HepG2 (cell line): ENCODE data around the gene MGMT. TPM values are rescaled to one million over a fixed set of nuclear protein-coding genes. Genes with fewer than 3 reads are reported as not detected.

ENCODE experiments used
- ARNT2 ChIP-seq: sonication (generic); formaldehyde crosslinking; IDR thresholded peaks from 2 replicates; pipeline ENCODE4 v1.8.0; 2022; ENCODE audit warnings: mild to moderate bottlenecking, low read depth, missing genetic modification reagents, moderate library complexity
- BORCS8-MEF2B ChIP-seq: sonication (generic); formaldehyde crosslinking; IDR thresholded peaks from 2 replicates; pipeline ENCODE4 v1.8.0; 2022; ENCODE audit warnings: mild to moderate bottlenecking, missing genetic modification reagents
- GATA4 ChIP-seq: sonication (generic); IDR thresholded peaks from 2 replicates; pipeline ENCODE4 v1.6.1; 2016; ENCODE audit warnings: antibody characterized with exemption, low read depth, borderline replicate concordance
- KAT2B ChIP-seq: fragments of 150-350 bp; IDR thresholded peaks from 2 replicates; pipeline ENCODE4 v1.6.1; 2014; ENCODE audit warnings: low read depth, low read length, borderline replicate concordance
- KLF16 ChIP-seq, 2 experiments: sonication (generic) in 1 of 2; formaldehyde crosslinking in 1 of 2; IDR thresholded peaks; 2 replicates each; pipeline versions ENCODE4 v1.6.1 to v1.8.0; 2016 to 2023; ENCODE audit warnings: missing genetic modification reagents in 2 of 2, missing compliant biosample characterization in 1 of 2
- MAFK ChIP-seq, 2 experiments: IDR thresholded peaks in 1 of 2; conservative IDR thresholded peaks in 1 of 2; 2 replicates each; pipeline ENCODE4 v1.6.1; 2011; ENCODE audit warnings: improper control_type of control experiment in 2 of 2, low read length in 2 of 2
- NCOA2 ChIP-seq: sonication (generic); formaldehyde crosslinking; IDR thresholded peaks from 2 replicates; pipeline ENCODE4 v1.8.0; 2022; ENCODE audit warnings: inconsistent platforms
- POLR2A ChIP-seq, 2 experiments: IDR thresholded peaks; 2 replicates each; pipeline ENCODE4 v1.6.1; 2011; ENCODE audit warnings: low read depth in 2 of 2, low read length in 2 of 2, mild to moderate bottlenecking in 1 of 2, moderate library complexity in 1 of 2; ENCODE audit not compliant: insufficient read depth in 1 of 2
- ZNF101 ChIP-seq: sonication (generic); formaldehyde crosslinking; IDR thresholded peaks from 2 replicates; pipeline ENCODE4 v1.4.0; 2020; ENCODE audit warnings: mild to moderate bottlenecking, low read depth, missing genetic modification reagents, borderline replicate concordance
- ZNF407 ChIP-seq: sonication (generic); formaldehyde crosslinking; IDR thresholded peaks from one replicate; pipeline ENCODE4 v1.5.1; 2020; ENCODE audit warnings: mild to moderate bottlenecking, missing genetic modification reagents; ENCODE audit errors: not compliant biosample characterization
- ZNF562 ChIP-seq: sonication (generic); formaldehyde crosslinking; IDR thresholded peaks from 2 replicates; pipeline ENCODE4 v1.8.0; 2022; ENCODE audit warnings: missing genetic modification reagents, borderline replicate concordance
- ZNF678 ChIP-seq: sonication (generic); formaldehyde crosslinking; IDR thresholded peaks from 2 replicates; pipeline ENCODE4 v1.4.0; 2020; ENCODE audit warnings: mild to moderate bottlenecking, missing genetic modification reagents
- ZNF879 ChIP-seq: sonication (generic); formaldehyde crosslinking; IDR thresholded peaks from 2 replicates; pipeline ENCODE4 v1.8.1; 2023; ENCODE audit warnings: missing genetic modification reagents
- polyA plus RNA-seq, 8 experiments: library from polyadenylated mRNA; depleted of rRNA in 3 of 8; stranded (reverse) in 7 of 8; unstranded in 1 of 8; fragments of >200 nt; fragmentation: Illumina TruSeq in 4 of 8; extraction: Trizol in 4 of 8; gene quantifications; 2 replicates each; pipeline versions ENCODE4 v1.2.1 to v1.2.3, GENCODE V29; 2011 to 2016; ENCODE audit warnings: low read depth in 4 of 8, missing spikeins in 1 of 8, mixed read lengths in 1 of 8; ENCODE audit not compliant: insufficient read depth in 1 of 8
- total RNA-seq, 5 experiments: library from RNA; depleted of rRNA; stranded (reverse); fragments of >200 nt; fragmentation: Illumina TruSeq; extraction: Trizol; gene quantifications; 2 replicates each; pipeline ENCODE4 v1.2.3, GENCODE V29; 2016; ENCODE audit warnings: low read depth in 1 of 5
- TF ChIP-seq, protein P1 (sequence below): sonication (generic); formaldehyde crosslinking; IDR thresholded peaks from 2 replicates; pipeline ENCODE4 v1.5.1; 2020; ENCODE audit warnings: mild to moderate bottlenecking, missing genetic modification reagents, borderline replicate concordance

Gene MGMT
- total and polyA plus RNA-seq, 2 of the 13 experiments (the other 11 are each of a cell fraction or from before 2014, with no cell fraction given): 12.0 to 19.5 TPM

- TF ChIP-seq ZNF879 (CRISPR knock-in tag): no peak
- no peak for TF ChIP-seq ZNF678
- TF ChIP-seq NCOA2 (CRISPR knock-in tag): peak; percentile 89
- no peak for TF ChIP-seq ZNF101 (CRISPR knock-in tag)
- TF ChIP-seq BORCS8-MEF2B (CRISPR knock-in tag): no peak
- no peak for TF ChIP-seq MAFK (conservative IDR thresholded peaks at IDR 0.05 in 1 of 2, IDR thresholded peaks at IDR 0.05 in 1 of 2; ENCODE audit: low read length in 2 of 2)
- TF ChIP-seq GATA4: no peak; the same call in 1 of the 2 replicates
- TF ChIP-seq ZNF562 (CRISPR knock-in tag): no peak
- TF ChIP-seq POLR2A (IDR thresholded peaks at IDR 0.05; ENCODE audit: insufficient read depth in 1 of 2, low read depth in 2 of 2, low read length in 2 of 2): 0 out of 4 replicates have a peak, but pooled peaks of 1 of the 2 experiments have one; percentile 32
- TF ChIP-seq, protein P1, sequence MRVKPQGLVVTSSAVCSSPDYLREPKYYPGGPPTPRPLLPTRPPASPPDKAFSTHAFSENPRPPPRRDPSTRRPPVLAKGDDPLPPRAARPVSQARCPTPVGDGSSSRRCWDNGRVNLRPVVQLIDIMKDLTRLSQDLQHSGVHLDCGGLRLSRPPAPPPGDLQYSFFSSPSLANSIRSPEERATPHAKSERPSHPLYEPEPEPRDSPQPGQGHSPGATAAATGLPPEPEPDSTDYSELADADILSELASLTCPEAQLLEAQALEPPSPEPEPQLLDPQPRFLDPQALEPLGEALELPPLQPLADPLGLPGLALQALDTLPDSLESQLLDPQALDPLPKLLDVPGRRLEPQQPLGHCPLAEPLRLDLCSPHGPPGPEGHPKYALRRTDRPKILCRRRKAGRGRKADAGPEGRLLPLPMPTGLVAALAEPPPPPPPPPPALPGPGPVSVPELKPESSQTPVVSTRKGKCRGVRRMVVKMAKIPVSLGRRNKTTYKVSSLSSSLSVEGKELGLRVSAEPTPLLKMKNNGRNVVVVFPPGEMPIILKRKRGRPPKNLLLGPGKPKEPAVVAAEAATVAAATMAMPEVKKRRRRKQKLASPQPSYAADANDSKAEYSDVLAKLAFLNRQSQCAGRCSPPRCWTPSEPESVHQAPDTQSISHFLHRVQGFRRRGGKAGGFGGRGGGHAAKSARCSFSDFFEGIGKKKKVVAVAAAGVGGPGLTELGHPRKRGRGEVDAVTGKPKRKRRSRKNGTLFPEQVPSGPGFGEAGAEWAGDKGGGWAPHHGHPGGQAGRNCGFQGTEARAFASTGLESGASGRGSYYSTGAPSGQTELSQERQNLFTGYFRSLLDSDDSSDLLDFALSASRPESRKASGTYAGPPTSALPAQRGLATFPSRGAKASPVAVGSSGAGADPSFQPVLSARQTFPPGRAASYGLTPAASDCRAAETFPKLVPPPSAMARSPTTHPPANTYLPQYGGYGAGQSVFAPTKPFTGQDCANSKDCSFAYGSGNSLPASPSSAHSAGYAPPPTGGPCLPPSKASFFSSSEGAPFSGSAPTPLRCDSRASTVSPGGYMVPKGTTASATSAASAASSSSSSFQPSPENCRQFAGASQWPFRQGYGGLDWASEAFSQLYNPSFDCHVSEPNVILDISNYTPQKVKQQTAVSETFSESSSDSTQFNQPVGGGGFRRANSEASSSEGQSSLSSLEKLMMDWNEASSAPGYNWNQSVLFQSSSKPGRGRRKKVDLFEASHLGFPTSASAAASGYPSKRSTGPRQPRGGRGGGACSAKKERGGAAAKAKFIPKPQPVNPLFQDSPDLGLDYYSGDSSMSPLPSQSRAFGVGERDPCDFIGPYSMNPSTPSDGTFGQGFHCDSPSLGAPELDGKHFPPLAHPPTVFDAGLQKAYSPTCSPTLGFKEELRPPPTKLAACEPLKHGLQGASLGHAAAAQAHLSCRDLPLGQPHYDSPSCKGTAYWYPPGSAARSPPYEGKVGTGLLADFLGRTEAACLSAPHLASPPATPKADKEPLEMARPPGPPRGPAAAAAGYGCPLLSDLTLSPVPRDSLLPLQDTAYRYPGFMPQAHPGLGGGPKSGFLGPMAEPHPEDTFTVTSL (CRISPR knock-in tag): peak; percentile 23; the same call in 1 of the 2 replicates
- TF ChIP-seq KLF16 (CRISPR knock-in tag; IDR thresholded peaks at IDR 0.05): no peak
- no peak for TF ChIP-seq KAT2B
- no peak for TF ChIP-seq ZNF407 (CRISPR knock-in tag)
- no peak for TF ChIP-seq ARNT2 (CRISPR knock-in tag)
These were observed 4.7 kb upstream of the MGMT start (continued) for GRCh38 chr10:129462257-129462795.
